Fibroblast of lung (primary cell): ENCODE measurements around the gene ZSCAN2.
"Not testable (repeated sequence)": the region's sequence is repeated elsewhere in the genome, so short reads cannot be mapped to it uniquely, and the experiment has no call there.

Source experiments
- EZH2 ChIP-seq: IDR thresholded peaks from 2 replicates; pipeline ENCODE4 v1.5.1; 2012; ENCODE audit warnings: low read length, control low read depth, mild to moderate bottlenecking; ENCODE audit errors: missing control alignments
- TF ChIP-seq, protein P1 (sequence below), 2 donors: IDR thresholded peaks in 1 of 2; conservative IDR thresholded peaks in 1 of 2; 1 replicate in 1 of 2; 2 replicates in 1 of 2; pipeline ENCODE4 v1.5.1; 2011 to 2012; ENCODE audit warnings: low read length in 2 of 2, control low read depth in 1 of 2, inconsistent platforms in 1 of 2, low read depth in 1 of 2, mild to moderate bottlenecking in 1 of 2

GRCh38 chr15:84579261-84579721 is 21.5 kb upstream of the ZSCAN2 start:
- TF ChIP-seq, protein P1, sequence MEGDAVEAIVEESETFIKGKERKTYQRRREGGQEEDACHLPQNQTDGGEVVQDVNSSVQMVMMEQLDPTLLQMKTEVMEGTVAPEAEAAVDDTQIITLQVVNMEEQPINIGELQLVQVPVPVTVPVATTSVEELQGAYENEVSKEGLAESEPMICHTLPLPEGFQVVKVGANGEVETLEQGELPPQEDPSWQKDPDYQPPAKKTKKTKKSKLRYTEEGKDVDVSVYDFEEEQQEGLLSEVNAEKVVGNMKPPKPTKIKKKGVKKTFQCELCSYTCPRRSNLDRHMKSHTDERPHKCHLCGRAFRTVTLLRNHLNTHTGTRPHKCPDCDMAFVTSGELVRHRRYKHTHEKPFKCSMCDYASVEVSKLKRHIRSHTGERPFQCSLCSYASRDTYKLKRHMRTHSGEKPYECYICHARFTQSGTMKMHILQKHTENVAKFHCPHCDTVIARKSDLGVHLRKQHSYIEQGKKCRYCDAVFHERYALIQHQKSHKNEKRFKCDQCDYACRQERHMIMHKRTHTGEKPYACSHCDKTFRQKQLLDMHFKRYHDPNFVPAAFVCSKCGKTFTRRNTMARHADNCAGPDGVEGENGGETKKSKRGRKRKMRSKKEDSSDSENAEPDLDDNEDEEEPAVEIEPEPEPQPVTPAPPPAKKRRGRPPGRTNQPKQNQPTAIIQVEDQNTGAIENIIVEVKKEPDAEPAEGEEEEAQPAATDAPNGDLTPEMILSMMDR (conservative IDR thresholded peaks at IDR 0.05 in 1 of 2, IDR thresholded peaks at IDR 0.05 in 1 of 2; ENCODE audit: low read depth in 1 of 2, low read length in 2 of 2), result not testable (repeated sequence)
- not testable (repeated sequence) for TF ChIP-seq EZH2
